SKM-1 (cell line): ENCODE measurements around the gene TATDN2.
A peak's percentile ranks its signal among the peaks of the same experiment; 100 is the strongest.

Source experiments
- DNase-seq: peaks from one replicate; lab custom pipeline; 2025; ENCODE audit not compliant: unreplicated experiment; lab: John Stamatoyannopoulos, UW

The TATDN2 gene

DNA sequence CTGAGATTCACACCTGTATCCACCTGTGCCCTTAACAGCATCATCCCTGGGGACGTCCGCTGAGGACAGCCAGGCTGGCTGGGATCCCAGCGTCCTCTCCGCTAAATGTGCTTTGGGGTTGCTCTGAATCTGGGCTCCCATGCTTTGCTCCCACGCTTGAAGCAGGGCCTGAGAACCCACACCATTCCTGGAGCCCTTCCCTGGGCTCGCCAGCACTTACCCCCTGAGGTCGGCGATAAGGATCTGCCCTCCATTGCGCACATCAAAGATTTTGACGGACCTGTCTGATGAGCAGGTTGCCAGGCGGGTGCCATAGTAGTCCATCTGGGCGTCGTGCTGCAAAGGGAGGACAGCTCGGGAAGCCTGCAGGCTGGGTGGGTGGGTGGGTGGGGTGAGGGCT, 66.8 kb downstream of the TATDN2 start:
- no peak for DNase-seq

DNA sequence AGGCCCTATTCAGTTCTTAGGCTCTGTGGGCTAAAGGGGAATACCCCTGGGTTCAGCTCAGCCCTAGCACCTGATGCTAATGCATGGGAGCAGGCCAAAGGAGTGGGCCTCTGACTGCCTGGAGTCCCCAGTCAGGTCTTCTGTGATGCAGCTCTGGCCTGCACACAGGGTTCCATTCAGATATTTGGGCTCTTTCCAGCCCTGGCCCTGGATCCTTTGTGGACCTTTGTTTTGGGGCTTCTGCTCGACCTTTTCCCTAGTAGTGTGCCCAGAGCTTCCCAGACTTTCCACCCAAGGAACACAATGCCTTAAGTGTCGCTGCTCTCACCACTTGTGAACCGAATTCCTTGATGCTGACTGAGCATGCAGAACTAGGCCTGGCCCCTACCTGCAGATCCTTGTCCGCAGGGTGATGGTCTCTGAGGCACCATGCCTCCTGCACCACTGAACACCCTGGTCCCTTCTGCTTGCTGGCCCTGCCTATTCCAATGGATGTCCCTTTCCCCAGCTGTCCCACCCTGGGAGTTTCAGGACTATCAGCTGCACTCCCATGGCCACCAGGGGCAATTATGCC, 67.6 kb downstream of the TATDN2 start:
- DNase-seq = no peak

DNA sequence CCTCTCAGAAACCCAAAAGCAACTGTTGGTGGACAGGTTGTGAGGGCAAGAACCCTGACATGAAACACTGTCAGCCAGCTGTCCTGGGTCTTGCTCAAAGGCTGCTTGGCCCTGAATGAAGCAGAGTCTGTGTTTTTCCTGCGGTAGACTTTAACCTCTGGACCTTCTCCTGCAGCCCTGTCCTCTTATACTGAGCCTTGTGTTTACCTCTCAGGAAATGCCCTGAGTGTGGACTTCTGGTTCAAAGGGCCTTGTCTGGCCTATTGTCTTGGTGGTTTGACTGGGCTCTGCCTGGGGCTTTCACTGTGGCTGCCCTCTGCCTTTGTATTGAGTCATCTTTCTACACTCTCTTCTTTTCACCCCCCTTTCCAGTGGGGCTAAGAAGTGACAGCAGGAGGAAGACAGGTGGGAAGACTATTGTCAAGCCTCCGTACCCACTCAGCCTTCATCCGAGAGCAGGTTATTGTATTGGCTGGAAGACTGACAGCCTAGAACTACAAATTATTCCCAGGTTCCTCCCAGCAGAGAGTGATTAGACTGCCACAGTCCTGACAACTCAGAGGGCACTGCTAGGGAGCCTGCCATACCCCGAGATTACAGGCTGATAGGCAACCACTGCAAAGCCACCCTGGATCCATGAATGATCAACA, 69.2 kb downstream of the TATDN2 start:
- DNase-seq = no peak

DNA sequence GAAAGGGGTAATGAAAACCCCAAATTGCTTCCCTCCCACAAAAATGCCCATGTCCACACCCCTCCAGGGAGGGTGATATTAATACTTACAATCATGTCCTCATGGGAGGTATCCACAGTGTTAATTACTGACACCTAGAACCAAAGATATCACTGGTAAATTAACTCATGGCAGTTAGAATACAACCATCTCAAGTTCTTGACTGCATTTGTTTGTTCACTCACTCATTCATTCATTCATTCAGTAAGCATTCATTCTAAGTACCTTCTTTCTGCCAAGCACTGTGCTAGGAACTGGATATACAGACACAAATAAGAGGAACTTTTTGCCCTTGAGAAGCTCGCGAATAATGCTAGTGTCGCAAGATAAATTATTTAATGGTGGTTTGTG, 69.7 kb downstream of the TATDN2 start:
- no peak for DNase-seq

DNA sequence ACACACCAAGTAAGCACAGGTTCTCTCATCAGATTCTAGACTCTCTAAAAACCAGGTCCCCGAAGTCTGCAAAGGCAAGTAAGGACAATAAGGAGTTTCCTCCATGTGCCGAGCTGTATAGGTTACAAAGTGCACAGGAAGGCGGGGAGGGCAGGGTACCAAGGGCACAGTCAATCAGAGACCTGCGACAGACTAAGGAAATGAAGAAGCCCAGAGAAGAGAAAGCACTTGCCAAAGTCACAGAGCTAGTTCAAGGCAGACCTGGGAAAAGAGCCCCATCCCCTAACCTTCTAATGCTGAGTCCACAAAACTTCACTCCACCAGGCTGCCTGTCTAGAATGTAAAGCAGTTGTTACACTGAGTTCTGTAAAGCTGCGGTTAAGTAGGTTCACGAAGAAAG, 71.0 kb downstream of the TATDN2 start:
- no peak for DNase-seq

DNA sequence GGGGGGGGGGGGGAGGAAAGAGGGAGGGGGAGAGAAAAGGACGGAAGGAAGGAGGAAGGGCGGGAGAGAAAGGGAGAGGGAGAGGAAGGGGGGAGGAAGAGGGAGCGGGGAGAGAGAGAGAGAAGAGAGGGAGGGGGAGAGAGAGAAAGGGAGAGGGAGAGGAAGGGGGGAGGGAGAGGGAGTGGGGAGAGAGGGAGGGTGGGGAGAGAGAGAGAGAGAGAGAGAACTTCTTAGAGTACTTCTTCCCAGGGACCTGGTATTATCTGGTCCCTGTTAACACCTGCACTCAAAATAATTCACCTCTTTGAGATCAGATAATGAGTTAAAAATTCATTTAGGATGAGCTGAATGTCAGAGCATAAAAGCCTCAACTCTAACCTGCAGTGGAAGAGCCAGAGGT, 71.5 kb downstream of the TATDN2 start:
- no peak for DNase-seq

DNA sequence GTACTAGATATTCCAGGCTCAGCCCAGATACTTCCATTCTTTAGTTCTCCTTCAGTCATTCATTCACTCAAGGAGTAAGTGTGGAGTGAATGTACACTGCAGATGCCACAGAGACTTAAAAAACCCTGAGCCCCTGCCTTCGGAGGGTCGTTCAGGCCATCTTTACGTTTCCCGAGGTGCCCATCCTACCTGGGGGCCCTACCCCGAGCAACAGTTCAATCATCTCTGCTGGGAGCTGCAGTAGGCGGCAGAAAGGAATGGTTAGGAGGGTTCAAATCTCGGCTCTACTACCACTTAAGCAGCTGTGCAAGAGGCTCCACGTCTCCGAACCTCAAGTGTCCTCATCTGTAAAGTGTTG, 72.0 kb downstream of the TATDN2 start:
- no peak for DNase-seq

DNA sequence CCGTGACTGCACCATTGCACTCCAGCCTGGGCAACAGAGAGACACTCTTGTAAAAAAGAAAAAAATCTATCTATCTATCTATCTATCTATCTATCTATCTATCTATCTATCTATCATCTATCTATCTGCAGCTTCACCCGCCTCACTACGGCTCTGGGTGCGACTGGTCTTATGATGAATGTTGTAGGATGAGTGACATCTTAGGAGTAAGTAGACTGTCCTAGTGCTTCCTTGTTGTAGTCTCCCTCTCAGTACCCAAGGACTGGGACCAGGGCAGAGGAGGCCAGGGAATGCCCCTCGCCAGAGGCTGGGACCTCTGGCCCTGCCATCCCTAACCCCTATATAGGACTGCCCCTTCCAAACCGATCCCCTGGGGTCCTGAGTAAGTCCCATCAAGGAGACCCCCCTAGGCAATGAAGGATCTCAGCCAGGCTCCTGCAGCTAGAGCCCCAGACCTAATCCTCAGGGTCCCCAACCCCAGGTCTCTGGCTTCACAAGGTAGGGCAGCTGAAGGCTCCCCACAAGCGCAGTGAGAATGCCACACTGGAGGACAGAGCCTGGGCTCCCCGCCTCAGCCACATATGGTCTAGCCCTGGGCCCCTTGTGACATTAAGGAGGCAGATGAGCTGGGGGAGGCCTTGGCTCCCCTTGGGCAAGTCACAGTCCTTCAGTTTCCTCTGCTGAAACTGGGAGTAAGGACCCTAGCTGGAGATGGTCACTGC, 73.5 kb downstream of the TATDN2 start:
- DNase-seq = no peak

DNA sequence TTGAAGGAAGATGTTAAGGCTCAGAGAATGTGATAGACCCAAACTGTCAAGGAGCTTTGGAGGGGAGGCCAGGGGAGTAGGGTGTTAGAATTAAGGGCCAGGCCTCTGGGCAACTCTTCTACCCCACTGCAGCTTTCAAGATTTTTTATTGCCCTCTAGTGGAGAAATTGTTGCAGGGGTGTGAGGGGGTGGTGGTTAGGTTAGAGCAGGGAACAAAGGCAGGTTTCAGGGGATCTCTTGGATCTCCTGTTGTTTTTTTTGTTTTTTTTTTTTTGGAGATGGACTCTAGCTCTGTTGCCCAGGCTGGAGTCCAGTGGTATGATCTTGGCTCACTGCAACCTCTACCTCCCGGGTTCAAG, 74.1 kb downstream of the TATDN2 start:
- peak; percentile 45 for DNase-seq

DNA sequence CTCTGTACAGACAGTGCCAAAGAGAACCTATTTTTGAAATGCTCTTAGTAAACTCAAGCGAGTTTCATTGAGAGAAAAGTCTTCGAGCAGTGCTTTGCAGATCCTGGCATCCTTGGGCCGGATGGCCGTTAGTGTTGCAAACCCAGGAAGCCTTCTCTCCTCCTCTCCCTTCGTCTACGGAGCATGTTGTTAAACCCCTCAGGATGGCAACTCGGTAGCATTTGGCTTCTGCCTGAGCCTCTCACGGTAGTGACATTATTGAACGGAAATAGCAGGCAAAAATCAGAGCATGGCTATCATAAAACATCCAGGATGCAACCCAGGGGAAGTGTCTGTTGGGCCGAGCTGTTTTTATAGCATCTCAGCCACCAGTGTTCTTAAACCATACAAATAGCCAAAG, 79.3 kb downstream of the TATDN2 start:
- DNase-seq = no peak

DNA sequence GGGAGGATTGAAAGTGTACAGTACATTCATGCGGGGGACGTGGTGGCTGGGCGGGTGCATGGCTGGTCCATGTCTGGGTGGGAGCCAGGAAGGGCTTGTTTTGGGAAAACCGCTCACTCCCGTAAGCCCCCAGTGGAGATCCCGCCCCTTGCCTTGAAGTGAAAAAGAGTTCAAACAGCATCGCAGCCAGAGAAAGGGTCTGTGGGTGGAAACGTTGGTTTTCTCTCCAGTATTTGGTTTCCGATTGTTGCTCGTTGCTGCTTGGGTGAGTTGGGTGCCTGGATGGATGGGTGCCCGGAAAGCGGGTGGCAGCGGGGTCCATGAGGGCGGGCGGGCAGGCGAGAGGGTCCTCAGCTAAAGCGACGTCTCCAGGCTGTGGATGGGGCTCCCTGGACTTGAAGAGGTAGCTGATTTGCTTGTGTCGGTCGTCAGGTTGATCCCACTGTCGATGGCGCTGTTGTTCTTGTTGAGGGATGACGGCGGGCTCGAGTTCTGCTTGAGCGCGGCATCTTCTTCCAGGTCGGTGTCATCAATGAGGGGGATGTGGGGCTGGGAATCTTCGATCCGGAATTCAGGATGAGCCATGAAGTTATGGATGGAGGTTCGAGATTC, 80.3 kb downstream of the TATDN2 start:
- no peak for DNase-seq

DNA sequence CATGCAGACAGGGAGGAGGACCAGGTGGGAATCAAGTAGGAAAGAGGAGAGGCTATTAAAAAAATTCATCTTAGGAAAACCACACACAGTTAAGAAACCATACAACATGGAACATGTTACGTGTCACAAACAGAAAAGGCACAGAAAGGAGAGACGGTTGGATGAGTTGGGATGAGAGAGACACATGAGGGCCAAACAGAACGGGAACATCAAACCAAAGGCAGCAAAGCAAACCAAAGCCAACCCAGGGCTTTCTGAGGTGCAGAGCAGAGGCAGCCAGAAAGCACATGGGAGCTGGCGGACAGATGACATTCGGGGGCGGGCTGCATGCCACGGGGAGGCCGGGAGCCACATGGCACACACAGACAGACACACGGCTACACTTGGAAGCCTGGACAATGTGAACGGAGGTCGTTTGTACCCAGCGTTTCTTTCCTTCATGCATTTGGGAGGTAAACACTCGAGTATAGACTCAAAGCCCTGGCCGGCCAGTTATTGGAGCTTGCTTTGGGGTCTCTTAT, 81.3 kb downstream of the TATDN2 start:
- no peak for DNase-seq

DNA sequence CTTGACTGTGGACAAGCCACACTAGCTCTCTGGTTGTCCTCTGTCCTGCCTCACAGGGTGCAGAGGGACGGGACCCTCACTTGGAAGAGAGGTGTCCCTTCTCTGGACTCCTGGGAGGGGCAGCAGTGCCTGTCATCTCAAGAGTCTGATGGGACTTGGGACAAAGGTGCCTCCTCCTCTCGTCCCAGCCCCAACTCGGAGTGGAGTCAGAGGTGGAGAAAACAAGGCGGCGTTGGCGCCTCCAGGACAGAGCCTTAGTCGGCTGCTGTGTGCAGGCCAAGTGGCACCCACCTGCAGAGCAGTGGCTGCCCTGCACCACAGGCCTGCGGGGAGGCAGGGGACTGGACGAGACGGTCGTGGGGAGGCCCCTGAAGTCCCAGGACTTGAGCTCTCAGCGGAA, 82.1 kb downstream of the TATDN2 start:
- no peak for DNase-seq
